GM12872 (cell line): ENCODE results near the gene DTX3L.

Experiments
- CTCF ChIP-seq: IDR thresholded peaks from 3 replicates; pipeline ENCODE4 v1.5.1; 2011; ENCODE audit warnings: low read depth, mild to moderate bottlenecking, low read length, moderate library complexity; ENCODE audit not compliant: insufficient read depth

DTX3L gene

DNA sequence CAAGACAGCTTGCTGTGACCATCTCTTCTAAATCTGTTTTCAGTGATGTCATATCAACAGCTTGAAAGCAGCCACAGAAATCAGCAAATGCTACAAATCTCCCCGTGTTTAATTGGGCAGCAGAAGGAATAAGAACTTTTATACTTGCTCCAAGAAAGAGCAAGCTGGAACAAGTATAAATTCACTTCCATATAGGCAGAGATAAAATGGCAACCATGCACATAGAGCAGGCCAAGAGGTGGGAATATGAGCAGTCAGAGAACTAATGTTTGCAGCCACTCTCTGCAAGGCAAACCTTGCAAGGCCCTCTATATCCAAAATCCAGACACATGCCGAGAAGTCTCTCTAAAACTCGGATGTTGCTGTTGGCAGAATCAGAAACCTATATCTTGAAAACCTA lies 16.1 kb upstream of the DTX3L start:
- no peak for TF ChIP-seq CTCF

GRCh38 chr3:122548619-122549018 lies 15.5 kb upstream of the DTX3L start:
- TF ChIP-seq CTCF: no peak

DNA sequence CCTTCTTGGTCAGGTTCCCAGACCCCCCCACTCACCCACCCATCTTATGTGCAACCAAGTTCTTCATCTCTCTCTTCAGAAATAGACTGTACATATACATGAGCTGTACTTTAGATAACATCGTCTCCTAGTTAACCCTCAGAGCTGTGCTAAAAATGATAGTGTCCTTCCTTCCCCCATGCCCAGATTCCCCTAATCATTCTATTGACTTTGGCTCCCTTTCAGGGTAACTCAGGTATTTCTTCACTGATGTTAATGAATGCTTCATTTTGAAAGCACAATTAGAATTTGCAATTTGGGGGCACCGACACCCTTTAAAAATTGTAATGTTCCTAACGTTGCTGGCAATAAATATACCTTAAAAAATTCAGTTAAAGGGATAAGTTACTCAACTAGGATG lies 11.0 kb upstream of the DTX3L start:
- no peak for TF ChIP-seq CTCF

DNA sequence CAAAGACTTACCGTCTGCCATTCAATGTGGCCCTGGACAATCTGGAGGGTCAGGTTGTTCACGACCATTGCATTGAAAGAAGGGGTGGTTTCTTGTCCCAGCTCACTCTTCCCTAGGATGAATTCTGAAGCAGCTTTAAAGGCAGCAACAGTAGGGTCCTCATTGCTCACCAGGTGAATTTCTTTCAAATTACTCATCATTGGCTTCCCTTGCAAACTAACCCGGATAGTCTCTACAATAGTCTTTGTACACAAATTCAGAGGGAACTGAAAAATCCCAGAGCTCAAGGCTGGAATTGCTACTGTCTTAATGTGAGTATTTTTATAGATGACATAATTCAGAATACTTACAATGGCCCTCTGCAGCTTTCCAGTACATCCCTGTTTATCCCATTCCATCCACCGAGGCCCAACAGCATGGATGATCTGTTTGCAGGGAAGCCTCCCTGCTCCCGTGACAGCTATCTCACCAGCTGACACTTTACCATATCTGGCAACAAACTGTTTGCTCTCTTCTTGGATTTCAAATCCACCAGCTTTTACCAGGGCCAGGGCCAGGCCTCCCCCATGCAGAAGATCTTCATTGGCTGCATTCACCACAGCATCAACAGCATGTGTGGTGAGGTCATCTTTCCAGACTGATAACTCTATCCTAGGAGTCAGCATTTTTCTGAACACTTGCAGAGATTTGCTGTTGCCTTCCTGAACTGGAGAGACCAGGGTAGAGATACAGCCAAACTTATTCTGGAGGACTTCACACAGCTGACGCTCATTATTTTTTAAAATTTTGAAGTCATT lies 8.7 kb upstream of the DTX3L start:
- no peak for TF ChIP-seq CTCF

DNA sequence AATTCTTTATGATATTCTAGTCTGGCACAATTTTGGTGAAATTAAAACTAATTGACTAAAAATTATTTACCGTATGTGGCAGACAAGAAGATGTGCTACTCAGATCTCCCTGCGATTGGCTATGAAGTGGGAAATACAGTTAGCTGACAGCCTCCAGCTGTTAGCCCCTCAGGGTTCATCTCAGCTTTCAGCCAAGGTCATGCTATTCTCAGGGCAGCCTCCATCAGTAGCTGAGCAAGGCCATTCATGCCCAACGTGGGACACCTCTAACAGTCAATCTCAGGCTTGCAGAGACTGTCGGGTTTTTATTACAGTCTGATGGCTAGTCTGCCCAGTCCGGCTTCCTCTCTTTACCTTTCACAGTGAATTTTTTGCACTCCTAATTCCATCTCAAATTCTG lies 6.8 kb upstream of the DTX3L start:
- TF ChIP-seq CTCF: no peak

DNA sequence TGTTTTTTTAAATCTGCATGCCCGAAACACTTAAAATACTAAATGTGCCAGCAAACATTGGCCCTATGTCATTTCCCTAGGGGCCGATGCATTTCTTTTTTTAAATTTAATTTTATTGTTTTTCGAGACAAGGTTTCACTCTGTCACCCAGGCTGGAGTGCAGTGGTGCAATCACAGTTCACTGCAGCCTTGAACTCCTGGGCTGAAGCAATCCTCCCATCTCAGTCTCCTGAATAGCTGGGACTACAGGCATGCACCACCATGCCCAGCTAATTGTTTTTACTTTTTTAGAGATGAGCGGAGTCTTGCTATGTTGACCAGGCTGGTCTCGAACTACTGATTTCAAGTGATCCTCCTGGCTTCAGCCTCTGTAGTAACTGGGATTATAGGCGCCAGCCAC lies 5.5 kb upstream of the DTX3L start:
- no peak for TF ChIP-seq CTCF

GRCh38 chr3:122559906-122560305 lies 4.2 kb upstream of the DTX3L start:
- TF ChIP-seq CTCF: no peak
